Measurements from ENCODE around the gene EPC2. TPM values are rescaled to one million over a fixed set of nuclear protein-coding genes. Genes with fewer than 3 reads are reported as not detected.
A peak's percentile ranks its signal among the peaks of the same experiment; 100 is the strongest.

The EPC2 gene
- 36.2 TPM for polyA plus RNA-seq (2013)

DNA sequence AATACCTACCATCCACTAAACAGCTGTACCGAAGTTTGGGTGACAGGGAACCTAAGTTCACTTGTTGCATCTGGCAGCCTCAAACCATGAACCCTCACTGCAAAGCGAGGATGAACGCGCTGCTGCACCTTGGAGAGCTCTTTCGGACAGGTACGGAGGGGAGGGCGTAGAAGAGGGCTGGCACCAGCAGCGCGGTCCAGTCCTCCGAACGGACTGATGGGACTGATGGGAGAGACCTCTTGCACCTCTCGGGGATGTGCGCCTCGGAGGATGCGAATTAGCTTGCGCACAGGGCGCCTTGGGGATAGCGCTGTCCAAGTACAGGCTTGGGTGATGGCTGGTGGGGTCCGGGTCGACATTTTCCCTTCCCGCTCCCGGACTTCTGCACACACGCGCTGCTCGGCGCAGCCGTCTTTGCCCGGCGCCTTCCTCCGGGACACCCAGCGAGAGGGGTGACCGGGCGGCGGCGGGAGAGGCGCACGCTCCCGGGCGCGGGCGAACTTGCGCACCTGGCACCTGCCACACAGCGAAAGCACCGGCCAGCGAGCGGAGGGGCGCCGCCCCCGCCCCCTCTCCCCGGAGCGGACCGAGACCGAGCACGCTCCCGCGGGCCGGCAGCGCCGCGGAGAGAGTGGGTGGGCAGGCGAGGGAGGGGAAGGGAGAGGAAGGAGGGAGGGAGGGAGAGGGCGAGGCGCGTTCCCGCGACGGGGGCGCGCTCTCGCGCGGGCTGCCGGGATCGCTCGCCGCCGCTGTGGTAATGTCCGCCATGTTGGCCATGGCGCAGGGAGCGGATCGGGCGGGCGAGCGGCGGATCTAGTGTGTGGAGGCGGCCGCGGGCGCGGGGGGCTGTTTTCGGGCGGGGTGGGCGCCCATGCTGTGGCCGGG lies at the start of gene EPC2:
Gene EPC2 (plus strand): TSS at position 754 of the 885 bp plus-strand sequence. CDS start 267 bp downstream, outside the sequence.
- ChIA-PET CTCF (interaction anchor here (0.8 to 1.6 kb wide), 5 partner anchors 10 to 106 kb away, joined by 3 to 4 read pairs (median 3); no protein-coding TSS in a partner anchor), POLR2A (interaction anchor here (0.7 to 1.1 kb wide), 2 partner anchors 30 to 623 kb away, joined by 3 read pairs; partner anchors contain the start of genes MBD5 and ORC4)
- DNase-seq = peak; percentile 88 to 93 (median 93)
- H3K27ac ChIP-seq (ENCODE audit: insufficient read depth in 1 of 2, low read depth in 1 of 2, low read length in 2 of 2, poor library complexity in 1 of 2, severe bottlenecking in 2 of 2) = peak within 1 kb of the TSS; percentile 84 to 95
- H3K36me3 ChIP-seq (ENCODE audit: control insufficient read depth in 4 of 4, insufficient read depth in 4 of 4, low read length in 3 of 4) = peaks cover 0 to 2% (median 0%) of the 10 kb centered on the region in 4 experiments
- peak within 1 kb of the TSS; percentile 63 to 95 (median 90) for H3K4me3 ChIP-seq (ENCODE audit: control insufficient read depth in 1 of 7, extremely low read depth in 1 of 7, insufficient read depth in 4 of 7, low read depth in 2 of 7, low read length in 6 of 7)
- H3K9me3 ChIP-seq (ENCODE audit: control extremely low read depth in 1 of 5, control insufficient read depth in 4 of 5, insufficient read depth in 2 of 5, low read depth in 1 of 5, low read length in 4 of 5) = no peaks in the 10 kb centered on the region
- whole genome bisulfite sequencing (ENCODE audit: insufficient coverage) = under 1% methylated on average over 57 of the region's 94 CpGs
- H3K27me3 ChIP-seq (replicated peaks in 2 of 5; ENCODE audit: control insufficient read depth in 4 of 5, insufficient read depth in 5 of 5, low read length in 4 of 5) = peaks cover 0 to 3% (median 0%) of the 10 kb centered on the region in 5 experiments
- peaks cover 2 to 26% (median 13%) of the 10 kb centered on the region in 4 experiments for H3K4me1 ChIP-seq (ENCODE audit: control extremely low read depth in 1 of 4, control insufficient read depth in 4 of 4, insufficient read depth in 4 of 4, low read length in 3 of 4)

DNA sequence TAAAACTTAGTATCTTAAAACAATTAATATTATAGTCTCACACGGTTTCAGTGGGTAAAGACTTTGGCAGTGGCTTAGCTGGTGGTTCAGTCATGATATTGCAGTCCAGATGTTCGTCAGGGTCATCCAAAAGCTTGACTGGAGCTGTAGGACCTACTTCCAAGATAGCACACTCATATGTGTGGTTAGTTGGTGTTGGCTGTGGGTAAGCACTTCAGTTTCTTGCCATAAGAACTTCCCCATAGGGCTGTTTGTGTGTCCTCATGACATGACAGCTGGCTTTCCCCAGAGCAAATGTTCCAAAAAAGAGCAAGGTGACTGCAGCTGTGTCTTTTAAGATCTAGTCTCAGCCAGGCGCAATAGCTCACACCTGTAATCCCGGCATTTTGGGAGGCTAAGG lies 48.5 kb upstream of the EPC2 start:
- POLR2A ChIA-PET = no interaction called here
- Histone ChIP-seq H3K27ac (ENCODE audit: insufficient read depth in 1 of 2, low read depth in 1 of 2, low read length in 2 of 2, poor library complexity in 1 of 2, severe bottlenecking in 2 of 2) (no peak overlapping the region), H3K27me3 (replicated peaks in 2 of 5; ENCODE audit: control insufficient read depth in 4 of 5, insufficient read depth in 5 of 5, low read length in 4 of 5) (no peaks in the 10 kb centered on the region), H3K4me1 (ENCODE audit: control extremely low read depth in 1 of 4, control insufficient read depth in 4 of 4, insufficient read depth in 4 of 4, low read length in 3 of 4) (peaks cover 0 to 13% (median 0%) of the 10 kb centered on the region in 4 experiments), H3K4me3 (ENCODE audit: control insufficient read depth in 1 of 7, extremely low read depth in 1 of 7, insufficient read depth in 4 of 7, low read depth in 2 of 7, low read length in 6 of 7) (no peak overlapping the region), H3K36me3 (ENCODE audit: control insufficient read depth in 4 of 4, insufficient read depth in 4 of 4, low read length in 3 of 4) (no peaks in the 10 kb centered on the region), H3K9me3 (ENCODE audit: control extremely low read depth in 1 of 5, control insufficient read depth in 4 of 5, insufficient read depth in 2 of 5, low read depth in 1 of 5, low read length in 4 of 5) (peaks cover 0 to 4% (median 0%) of the 10 kb centered on the region in 5 experiments)
- peak; percentile 14 to 81 (median 77) for DNase-seq
- CTCF ChIA-PET = interaction anchor here (1.9 kb wide), 1 partner anchor 9 kb away, joined by 6 read pairs; no protein-coding TSS in a partner anchor
- 78% methylated on average over 4 of the region's 4 CpGs for WGBS (ENCODE audit: insufficient coverage)

DNA sequence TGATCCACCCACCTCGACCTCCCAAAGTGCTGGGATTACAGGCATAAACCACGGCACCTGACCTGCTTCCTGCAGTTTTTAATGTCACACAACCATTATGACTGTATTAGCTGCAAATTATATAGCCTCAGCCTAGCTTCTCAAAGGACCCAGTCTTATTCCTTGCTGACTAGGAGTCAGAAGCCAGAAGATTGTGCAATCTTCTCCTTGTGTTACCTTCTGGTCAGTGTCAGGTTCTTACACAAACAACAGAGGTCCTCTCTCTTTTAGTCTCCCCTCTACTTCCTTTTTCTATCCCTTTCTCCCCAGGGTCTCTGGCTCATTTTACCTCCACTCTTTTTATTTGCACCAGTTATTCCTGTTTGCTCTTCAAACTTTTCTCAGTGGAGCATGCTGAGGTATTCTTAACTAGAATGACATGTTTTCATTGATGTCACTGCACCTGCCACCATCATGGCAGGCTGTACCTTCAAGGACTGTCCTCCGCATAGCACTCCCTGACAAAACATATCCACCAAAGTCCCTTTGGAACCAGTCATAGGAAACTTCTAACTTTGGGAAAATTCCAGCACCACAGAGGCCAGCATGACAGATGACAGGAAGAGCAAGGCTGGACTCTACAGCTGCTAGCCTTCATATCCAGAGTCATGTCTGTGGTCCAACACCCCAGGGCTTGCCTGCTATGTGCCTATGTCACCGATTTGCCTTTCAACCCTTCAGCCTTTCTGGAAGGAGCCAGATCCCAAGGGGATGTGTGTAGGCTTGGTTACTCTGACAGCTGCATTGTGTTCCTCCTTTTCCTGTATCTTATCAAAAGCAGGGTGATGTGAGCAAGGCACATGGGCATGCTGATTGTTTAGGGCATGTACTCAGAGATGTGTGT lies 45.2 kb upstream of the EPC2 start:
- no peak overlapping the region for H3K27ac ChIP-seq (ENCODE audit: insufficient read depth in 1 of 2, low read depth in 1 of 2, low read length in 2 of 2, poor library complexity in 1 of 2, severe bottlenecking in 2 of 2)
- ChIA-PET CTCF (interaction anchor here (0.6 kb wide), 1 partner anchor 39 kb away, joined by 3 read pairs; no protein-coding TSS in a partner anchor), POLR2A (no interaction called here)
- 78% methylated on average over 3 of the region's 4 CpGs for WGBS (ENCODE audit: insufficient coverage)
- no peaks in the 10 kb centered on the region for H3K36me3 ChIP-seq (ENCODE audit: control insufficient read depth in 4 of 4, insufficient read depth in 4 of 4, low read length in 3 of 4)
- no peaks in the 10 kb centered on the region for H3K27me3 ChIP-seq (replicated peaks in 2 of 5; ENCODE audit: control insufficient read depth in 4 of 5, insufficient read depth in 5 of 5, low read length in 4 of 5)
- peaks cover 0 to 13% (median 0%) of the 10 kb centered on the region in 4 experiments for H3K4me1 ChIP-seq (ENCODE audit: control extremely low read depth in 1 of 4, control insufficient read depth in 4 of 4, insufficient read depth in 4 of 4, low read length in 3 of 4)
- no peak overlapping the region for H3K4me3 ChIP-seq (ENCODE audit: control insufficient read depth in 1 of 7, extremely low read depth in 1 of 7, insufficient read depth in 4 of 7, low read depth in 2 of 7, low read length in 6 of 7)
- peaks cover 0 to 17% (median 2%) of the 10 kb centered on the region in 5 experiments for H3K9me3 ChIP-seq (ENCODE audit: control extremely low read depth in 1 of 5, control insufficient read depth in 4 of 5, insufficient read depth in 2 of 5, low read depth in 1 of 5, low read length in 4 of 5)
- DNase-seq = no peak

- Histone ChIP-seq H3K27ac (ENCODE audit: insufficient read depth in 1 of 2, low read depth in 1 of 2, low read length in 2 of 2, poor library complexity in 1 of 2, severe bottlenecking in 2 of 2) (no peak overlapping the region), H3K27me3 (replicated peaks in 2 of 5; ENCODE audit: control insufficient read depth in 4 of 5, insufficient read depth in 5 of 5, low read length in 4 of 5) (no peaks in the 10 kb centered on the region), H3K36me3 (ENCODE audit: control insufficient read depth in 4 of 4, insufficient read depth in 4 of 4, low read length in 3 of 4) (no peaks in the 10 kb centered on the region), H3K4me3 (ENCODE audit: control insufficient read depth in 1 of 7, extremely low read depth in 1 of 7, insufficient read depth in 4 of 7, low read depth in 2 of 7, low read length in 6 of 7) (no peak overlapping the region), H3K4me1 (ENCODE audit: control extremely low read depth in 1 of 4, control insufficient read depth in 4 of 4, insufficient read depth in 4 of 4, low read length in 3 of 4) (peaks cover 0 to 6% (median 0%) of the 10 kb centered on the region in 4 experiments), H3K9me3 (ENCODE audit: control extremely low read depth in 1 of 5, control insufficient read depth in 4 of 5, insufficient read depth in 2 of 5, low read depth in 1 of 5, low read length in 4 of 5) (peaks cover 0 to 17% (median 2%) of the 10 kb centered on the region in 5 experiments)
- DNase-seq = peak in 1 of 3 donors; percentile 13
- ChIA-PET CTCF (interaction anchor here (1.2 kb wide), 1 partner anchor 43 kb away, joined by 4 read pairs; no protein-coding TSS in a partner anchor), POLR2A (no interaction called here)
- 97% methylated on average over 9 of the region's 10 CpGs for WGBS (ENCODE audit: insufficient coverage)
Observed at GRCh38 chr2:148602885-148603561, 41.5 kb upstream of the EPC2 start.

- WGBS (ENCODE audit: insufficient coverage) = no CpG with 5 or more reads among the region's 3 CpGs
- Histone ChIP-seq H3K27ac (ENCODE audit: insufficient read depth in 1 of 2, low read depth in 1 of 2, low read length in 2 of 2, poor library complexity in 1 of 2, severe bottlenecking in 2 of 2) (no peak overlapping the region), H3K4me3 (ENCODE audit: control insufficient read depth in 1 of 7, extremely low read depth in 1 of 7, insufficient read depth in 4 of 7, low read depth in 2 of 7, low read length in 6 of 7) (no peak overlapping the region), H3K36me3 (ENCODE audit: control insufficient read depth in 4 of 4, insufficient read depth in 4 of 4, low read length in 3 of 4) (no peaks in the 10 kb centered on the region), H3K9me3 (ENCODE audit: control extremely low read depth in 1 of 5, control insufficient read depth in 4 of 5, insufficient read depth in 2 of 5, low read depth in 1 of 5, low read length in 4 of 5) (peaks cover 0 to 17% (median 2%) of the 10 kb centered on the region in 5 experiments), H3K4me1 (ENCODE audit: control extremely low read depth in 1 of 4, control insufficient read depth in 4 of 4, insufficient read depth in 4 of 4, low read length in 3 of 4) (peaks cover 0 to 6% (median 0%) of the 10 kb centered on the region in 4 experiments), H3K27me3 (replicated peaks in 2 of 5; ENCODE audit: control insufficient read depth in 4 of 5, insufficient read depth in 5 of 5, low read length in 4 of 5) (no peaks in the 10 kb centered on the region)
- CTCF ChIA-PET = interaction anchor here (1.2 kb wide), 1 partner anchor 43 kb away, joined by 4 read pairs; no protein-coding TSS in a partner anchor
- no peak for DNase-seq
- POLR2A ChIA-PET = no interaction called here
Observed at GRCh38 chr2:148603562-148603920, 41.0 kb upstream of the EPC2 start.

- POLR2A ChIA-PET = no interaction called here
- H3K36me3 ChIP-seq (ENCODE audit: control insufficient read depth in 4 of 4, insufficient read depth in 4 of 4, low read length in 3 of 4) = no peaks in the 10 kb centered on the region
- H3K4me3 ChIP-seq (ENCODE audit: control insufficient read depth in 1 of 7, extremely low read depth in 1 of 7, insufficient read depth in 4 of 7, low read depth in 2 of 7, low read length in 6 of 7) = no peak overlapping the region
- CTCF ChIA-PET = no interaction called here
- 95% methylated on average over 6 of the region's 7 CpGs for WGBS (ENCODE audit: insufficient coverage)
- DNase-seq = no peak
- H3K4me1 ChIP-seq (ENCODE audit: control extremely low read depth in 1 of 4, control insufficient read depth in 4 of 4, insufficient read depth in 4 of 4, low read length in 3 of 4) = no peaks in the 10 kb centered on the region
- no peak overlapping the region for H3K27ac ChIP-seq (ENCODE audit: insufficient read depth in 1 of 2, low read depth in 1 of 2, low read length in 2 of 2, poor library complexity in 1 of 2, severe bottlenecking in 2 of 2)
- H3K27me3 ChIP-seq (replicated peaks in 2 of 5; ENCODE audit: control insufficient read depth in 4 of 5, insufficient read depth in 5 of 5, low read length in 4 of 5) = no peaks in the 10 kb centered on the region
- H3K9me3 ChIP-seq (ENCODE audit: control extremely low read depth in 1 of 5, control insufficient read depth in 4 of 5, insufficient read depth in 2 of 5, low read depth in 1 of 5, low read length in 4 of 5) = peaks cover 0 to 17% (median 2%) of the 10 kb centered on the region in 5 experiments
Observed at GRCh38 chr2:148604927-148605326, 39.6 kb upstream of the EPC2 start.

Measured in common myeloid progenitor, CD34-positive (primary cell).